Activated CD4-positive, alpha-beta T cell treated with anti-CD3 and anti-CD28 coated beads for 36 hours (primary cell): Measurements from ENCODE around the gene ZNF202. TPM values are rescaled to one million over a fixed set of nuclear protein-coding genes. Genes with fewer than 3 reads are reported as not detected.
A peak's percentile ranks its signal among the peaks of the same experiment; 100 is the strongest.

Source experiments
- ATAC-seq: fragments of 200-7000 bp; cut with Tn5 transposase; one replicate; pipeline ENCODE4 v1.10.0; 2021; ENCODE audit warnings: mild to moderate bottlenecking, moderate library complexity
- CTCF ChIA-PET: fragments of 350-600 bp; sonication (Branson Sonifier 250); formaldehyde crosslinking; loops from one replicate; lab custom pipeline; 2021; ENCODE audit warnings: antibody characterized with exemption; lab: Charles Lee
- POLR2A ChIA-PET: fragments of 350-600 bp; sonication (Branson Sonifier 250); formaldehyde crosslinking; loops from one replicate; lab custom pipeline; 2021; ENCODE audit warnings: antibody characterized with exemption, inconsistent platforms; lab: Charles Lee
- DNase-seq: peaks from one replicate; pipeline ENCODE4 v3.0.0-alpha.2; 2020
- H3K27ac Mint-ChIP-seq: one replicate; pipeline ENCODE4 v1.8.0; 2021; ENCODE audit warnings: mixed read lengths
- H3K27me3 Mint-ChIP-seq: one replicate; pipeline ENCODE4 v1.8.0; 2021; ENCODE audit warnings: mixed read lengths
- H3K36me3 Mint-ChIP-seq: one replicate; pipeline ENCODE4 v1.8.0; 2021; ENCODE audit warnings: low read depth, mixed read lengths
- H3K4me1 Mint-ChIP-seq: one replicate; pipeline ENCODE4 v1.8.0; 2021; ENCODE audit warnings: mixed read lengths
- H3K4me3 Mint-ChIP-seq: one replicate; pipeline ENCODE4 v1.8.0; 2021; ENCODE audit warnings: mild to moderate bottlenecking, moderate library complexity, mixed read lengths
- H3K9me3 Mint-ChIP-seq: one replicate; pipeline ENCODE4 v1.8.0; 2021; ENCODE audit warnings: low read depth, mixed read lengths
- intact Hi-C, 2 experiments: fragments of 100-400 bp; cut with DNase I in 1 of 2; cut with micrococcal nuclease in 1 of 2; formaldehyde crosslinking; loops; one replicate each; pipeline versions ENCODE4 v1.14.2 to v1.15.1; 2022 to 2024; cut with DNase I, micrococcal nuclease
- total RNA-seq, 2 experiments: library from RNA; stranded (reverse); gene quantifications; one replicate each; pipeline ENCODE4 v1.2.3, GENCODE V29; 2021

The ZNF202 gene
- total RNA-seq, 2 experiments from 2014 or later: 9.5 to 12.1 TPM

GRCh38 chr11:123704341-123704740 is 37.1 kb downstream of the ZNF202 start:
- Mint-ChIP-seq H3K27me3 (peaks cover 11% of the 10 kb centered on the region), H3K27ac (no peak overlapping the region), H3K36me3 (no peaks in the 10 kb centered on the region), H3K4me1 (no peaks in the 10 kb centered on the region), H3K9me3 (no peaks in the 10 kb centered on the region), H3K4me3 (no peak overlapping the region)
- intact Hi-C loops: no loop called here
- no peak for DNase-seq
- ChIA-PET CTCF (interaction anchor here (0.7 to 5.1 kb wide), 2 partner anchors 67 to 90 kb away, joined by 3 to 29 read pairs; no protein-coding TSS in a partner anchor), POLR2A (no interaction called here)
- no peak for ATAC-seq

- ChIA-PET POLR2A (no interaction called here), CTCF (interaction anchor here (0.7 to 0.8 kb wide), 2 partner anchors 9 to 1329 kb away, joined by 3 read pairs; no protein-coding TSS in a partner anchor)
- peaks cover 14% of the 10 kb centered on the region for H3K27me3 Mint-ChIP-seq
- DNase-seq: no peak
- H3K27ac Mint-ChIP-seq: no peak overlapping the region
- no peak for ATAC-seq
- intact Hi-C loops: no loop called here
- no peak overlapping the region for H3K4me3 Mint-ChIP-seq
- H3K36me3 Mint-ChIP-seq: no peaks in the 10 kb centered on the region
- no peaks in the 10 kb centered on the region for H3K9me3 Mint-ChIP-seq
- no peaks in the 10 kb centered on the region for H3K4me1 Mint-ChIP-seq
Observed at GRCh38 chr11:123702696-123703095, 38.8 kb downstream of the ZNF202 start.

DNA sequence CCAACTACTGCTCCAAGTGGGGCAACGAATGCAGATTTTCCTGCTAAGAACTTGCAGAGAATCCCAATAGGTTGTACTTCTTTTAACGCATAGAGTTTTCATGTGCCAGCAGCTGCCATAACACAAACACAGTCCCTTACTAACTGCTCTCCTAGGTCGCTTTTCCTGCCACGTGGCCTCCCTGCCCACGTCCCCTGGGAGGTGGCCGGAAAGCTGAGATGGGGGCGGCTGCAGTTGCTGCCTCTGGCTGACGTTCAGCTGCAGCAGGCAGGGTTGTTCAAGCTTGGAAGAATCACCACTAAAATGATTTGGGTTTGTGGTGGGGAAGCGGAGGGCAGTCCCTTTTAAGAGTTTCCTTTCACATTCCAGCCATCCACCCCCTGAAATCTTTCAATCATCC is 39.3 kb downstream of the ZNF202 start:
- ChIA-PET CTCF (interaction anchor here (0.6 to 0.7 kb wide), 2 partner anchors 9 to 1328 kb away, joined by 3 read pairs; no protein-coding TSS in a partner anchor), POLR2A (no interaction called here)
- H3K9me3 Mint-ChIP-seq: no peaks in the 10 kb centered on the region
- ATAC-seq (no peak), DNase-seq (no peak)
- H3K27me3 Mint-ChIP-seq: peaks cover 14% of the 10 kb centered on the region
- intact Hi-C loops: no loop called here
- no peak overlapping the region for H3K27ac Mint-ChIP-seq
- H3K4me1 Mint-ChIP-seq: no peaks in the 10 kb centered on the region
- H3K36me3 Mint-ChIP-seq: no peaks in the 10 kb centered on the region
- no peak overlapping the region for H3K4me3 Mint-ChIP-seq

- H3K27me3 Mint-ChIP-seq: peaks cover 15% of the 10 kb centered on the region
- no peak overlapping the region for H3K4me3 Mint-ChIP-seq
- no peak overlapping the region for H3K27ac Mint-ChIP-seq
- no peaks in the 10 kb centered on the region for H3K36me3 Mint-ChIP-seq
- no peak for ATAC-seq
- H3K9me3 Mint-ChIP-seq: no peaks in the 10 kb centered on the region
- ChIA-PET POLR2A (no interaction called here), CTCF (interaction anchor here (1.4 to 4.8 kb wide), 2 partner anchors 10 kb away, joined by 3 to 22 read pairs; no protein-coding TSS in a partner anchor)
- no peaks in the 10 kb centered on the region for H3K4me1 Mint-ChIP-seq
- intact Hi-C loops: no loop called here
- no peak for DNase-seq
Observed at GRCh38 chr11:123700772-123701171, 40.7 kb downstream of the ZNF202 start.

GRCh38 chr11:123698546-123699127 is 42.8 kb downstream of the ZNF202 start:
- ATAC-seq (no peak), DNase-seq (no peak)
- intact Hi-C loops: no loop called here
- ChIA-PET POLR2A (no interaction called here), CTCF (interaction anchor here (1.3 to 4.8 kb wide), 4 partner anchors 9 to 58 kb away, joined by 3 to 22 read pairs (median 8); no protein-coding TSS in a partner anchor)
- Mint-ChIP-seq H3K27ac (no peak overlapping the region), H3K9me3 (no peaks in the 10 kb centered on the region), H3K36me3 (no peaks in the 10 kb centered on the region), H3K27me3 (peaks cover 23% of the 10 kb centered on the region), H3K4me1 (no peaks in the 10 kb centered on the region), H3K4me3 (no peak overlapping the region)

DNA sequence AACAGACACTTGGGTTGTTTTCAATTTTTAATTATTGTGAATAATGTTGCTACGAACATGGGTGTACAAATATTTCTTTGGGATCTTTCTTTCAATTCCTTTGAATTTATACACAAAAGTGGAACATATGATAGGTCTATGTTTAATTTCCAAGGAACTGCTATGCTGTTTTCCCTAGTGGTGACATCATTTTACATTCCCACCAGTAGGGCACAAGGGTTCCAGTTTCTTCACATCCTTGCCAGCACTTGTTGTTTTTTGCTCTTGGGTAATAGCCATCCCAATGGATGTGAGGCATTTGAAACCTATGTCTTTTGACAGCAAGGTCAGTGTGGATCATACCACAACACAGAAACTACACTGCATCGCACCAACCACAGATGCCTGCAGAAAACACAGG is 45.3 kb downstream of the ZNF202 start:
- ChIA-PET POLR2A (no interaction called here), CTCF (interaction anchor here (4.8 kb wide), 1 partner anchor 15 kb away, joined by 22 read pairs; no protein-coding TSS in a partner anchor)
- H3K9me3 Mint-ChIP-seq: no peaks in the 10 kb centered on the region
- DNase-seq (no peak), ATAC-seq (no peak)
- intact Hi-C loops: no loop called here
- H3K36me3 Mint-ChIP-seq: no peaks in the 10 kb centered on the region
- peaks cover 22% of the 10 kb centered on the region for H3K27me3 Mint-ChIP-seq
- H3K4me3 Mint-ChIP-seq: no peak overlapping the region
- H3K27ac Mint-ChIP-seq: no peak overlapping the region
- H3K4me1 Mint-ChIP-seq: no peaks in the 10 kb centered on the region

DNA sequence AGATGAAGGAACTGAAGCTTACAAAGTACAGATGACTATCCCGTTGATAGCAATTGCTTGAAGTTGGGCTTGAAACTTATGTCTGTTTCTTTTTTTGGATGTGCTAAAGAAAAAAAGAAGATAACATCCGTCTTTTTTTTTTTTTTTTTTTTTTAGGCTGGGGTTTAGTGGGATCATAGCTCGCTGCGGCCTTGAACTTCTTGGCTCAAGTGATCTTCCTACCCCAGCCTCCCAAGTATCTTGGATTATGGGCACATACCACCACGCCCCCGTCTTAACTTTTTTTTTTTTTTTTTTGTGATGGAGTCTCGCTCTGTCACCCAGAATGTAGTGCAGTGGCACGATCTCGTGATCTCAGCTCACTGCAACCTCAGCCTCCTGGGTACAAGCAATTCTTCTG is 46.2 kb downstream of the ZNF202 start:
- Mint-ChIP-seq H3K9me3 (no peaks in the 10 kb centered on the region), H3K4me3 (no peak overlapping the region), H3K27ac (no peak overlapping the region), H3K36me3 (no peaks in the 10 kb centered on the region), H3K27me3 (peaks cover 24% of the 10 kb centered on the region), H3K4me1 (peaks cover 3% of the 10 kb centered on the region)
- ATAC-seq (no peak), DNase-seq (no peak)
- intact Hi-C loops: no loop called here
- ChIA-PET CTCF (interaction anchor here (1.4 to 2.0 kb wide), 2 partner anchors 12 to 16 kb away, joined by 5 to 8 read pairs; no protein-coding TSS in a partner anchor), POLR2A (interaction anchor here (0.6 kb wide), 1 partner anchor 14 kb away, joined by 5 read pairs; no protein-coding TSS in a partner anchor)

DNA sequence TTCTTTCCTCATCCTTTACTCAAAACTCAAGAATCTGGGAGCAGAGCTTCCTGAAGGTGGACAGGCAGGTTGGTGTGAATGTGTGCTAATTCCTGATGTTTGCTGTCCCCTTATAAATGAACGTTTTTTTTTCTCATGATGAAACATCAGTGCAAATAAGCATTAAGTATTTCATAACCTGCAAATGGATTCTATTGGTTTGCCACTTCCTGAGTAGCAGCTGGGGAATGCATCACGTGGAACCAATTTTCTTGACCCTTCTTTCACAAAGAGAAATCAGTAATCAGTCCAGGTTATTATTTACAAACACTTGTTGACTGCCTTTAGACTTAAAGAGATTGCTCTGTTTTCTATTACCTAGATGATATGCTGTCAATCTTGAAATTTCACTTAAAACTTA is 46.9 kb downstream of the ZNF202 start:
- no peaks in the 10 kb centered on the region for H3K36me3 Mint-ChIP-seq
- ATAC-seq: no peak
- H3K4me1 Mint-ChIP-seq: peaks cover 3% of the 10 kb centered on the region
- DNase-seq: no peak
- no peak overlapping the region for H3K27ac Mint-ChIP-seq
- intact Hi-C loops: no loop called here
- no peaks in the 10 kb centered on the region for H3K9me3 Mint-ChIP-seq
- peaks cover 24% of the 10 kb centered on the region for H3K27me3 Mint-ChIP-seq
- H3K4me3 Mint-ChIP-seq: no peak overlapping the region
- ChIA-PET POLR2A (no interaction called here), CTCF (interaction anchor here (1.4 to 2.0 kb wide), 2 partner anchors 13 to 17 kb away, joined by 5 to 8 read pairs; no protein-coding TSS in a partner anchor)

DNA sequence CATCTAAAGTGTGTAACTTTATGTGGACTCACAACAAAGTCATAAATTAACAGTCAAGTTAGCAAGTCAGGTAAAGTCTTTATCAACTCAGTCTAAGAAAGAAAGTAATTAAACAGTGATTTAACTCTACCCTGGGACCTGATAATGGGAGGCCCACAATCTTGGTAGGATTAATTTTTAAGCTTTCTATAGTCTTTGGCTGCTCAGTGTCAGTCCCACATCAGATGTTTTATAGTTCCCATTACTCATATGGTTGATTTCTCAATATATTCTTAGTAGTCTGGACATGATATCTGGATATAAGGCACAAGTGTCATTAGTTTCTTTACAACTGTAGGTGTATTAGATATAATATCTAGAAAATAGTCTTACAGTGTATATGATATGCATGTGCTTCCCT is 48.5 kb downstream of the ZNF202 start:
- H3K27ac Mint-ChIP-seq: no peak overlapping the region
- DNase-seq (no peak), ATAC-seq (no peak)
- H3K4me3 Mint-ChIP-seq: no peak overlapping the region
- intact Hi-C loops: no loop called here
- H3K27me3 Mint-ChIP-seq: peaks cover 24% of the 10 kb centered on the region
- no peaks in the 10 kb centered on the region for H3K9me3 Mint-ChIP-seq
- no peaks in the 10 kb centered on the region for H3K36me3 Mint-ChIP-seq
- H3K4me1 Mint-ChIP-seq: peaks cover 3% of the 10 kb centered on the region
- POLR2A ChIA-PET: no interaction called here
- CTCF ChIA-PET: interaction anchor here (0.6 to 1.4 kb wide), 2 partner anchors 14 to 22 kb away, joined by 3 to 7 read pairs; no protein-coding TSS in a partner anchor

DNA sequence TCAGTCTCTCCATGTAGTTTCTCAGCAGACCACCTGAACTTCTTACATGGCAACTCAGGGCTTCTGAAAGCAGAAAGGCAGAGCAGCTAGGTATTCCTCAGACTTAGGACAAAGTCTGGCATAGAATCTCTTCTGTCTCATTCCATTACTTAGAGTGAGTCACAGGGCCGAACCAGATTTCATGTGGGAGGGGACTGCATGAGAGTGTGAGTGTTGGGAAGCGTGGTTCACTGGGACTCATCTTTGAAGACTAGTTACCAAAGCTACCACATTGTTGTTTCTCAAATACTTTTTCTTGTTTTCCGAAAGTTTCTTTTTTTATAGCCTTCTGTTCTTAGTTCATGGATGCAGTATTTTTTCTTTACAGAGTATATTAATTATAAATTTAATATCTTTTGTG is 51.0 kb downstream of the ZNF202 start:
- Mint-ChIP-seq H3K27ac (no peak overlapping the region), H3K9me3 (no peaks in the 10 kb centered on the region), H3K4me1 (peaks cover 3% of the 10 kb centered on the region), H3K36me3 (no peaks in the 10 kb centered on the region), H3K4me3 (no peak overlapping the region), H3K27me3 (peaks cover 20% of the 10 kb centered on the region)
- POLR2A ChIA-PET: no interaction called here
- DNase-seq: peak; percentile 48
- intact Hi-C loops: no loop called here
- peak; percentile 84 for ATAC-seq
- CTCF ChIA-PET: interaction anchor here (0.8 to 1.5 kb wide), 6 partner anchors 10 to 22 kb away, joined by 3 to 5 read pairs (median 3); no protein-coding TSS in a partner anchor

- intact Hi-C loops: no loop called here
- DNase-seq (no peak), ATAC-seq (no peak)
- H3K4me3 Mint-ChIP-seq: no peak overlapping the region
- ChIA-PET POLR2A (no interaction called here), CTCF (no interaction called here)
- no peak overlapping the region for H3K27ac Mint-ChIP-seq
- H3K9me3 Mint-ChIP-seq: no peaks in the 10 kb centered on the region
- H3K27me3 Mint-ChIP-seq: peaks cover 5% of the 10 kb centered on the region
- H3K4me1 Mint-ChIP-seq: peaks cover 17% of the 10 kb centered on the region
- no peaks in the 10 kb centered on the region for H3K36me3 Mint-ChIP-seq
Observed at GRCh38 chr11:123684601-123685000, 56.9 kb downstream of the ZNF202 start.
